Measurements from ENCODE around the gene PIK3R1. TPM values are rescaled to one million over a fixed set of nuclear protein-coding genes. Genes with fewer than 3 reads are reported as not detected.

The PIK3R1 gene
- total and polyA plus RNA-seq, 3 donors from 2014 or later: 16.9 to 63.7 (median 48.1) TPM

DNA sequence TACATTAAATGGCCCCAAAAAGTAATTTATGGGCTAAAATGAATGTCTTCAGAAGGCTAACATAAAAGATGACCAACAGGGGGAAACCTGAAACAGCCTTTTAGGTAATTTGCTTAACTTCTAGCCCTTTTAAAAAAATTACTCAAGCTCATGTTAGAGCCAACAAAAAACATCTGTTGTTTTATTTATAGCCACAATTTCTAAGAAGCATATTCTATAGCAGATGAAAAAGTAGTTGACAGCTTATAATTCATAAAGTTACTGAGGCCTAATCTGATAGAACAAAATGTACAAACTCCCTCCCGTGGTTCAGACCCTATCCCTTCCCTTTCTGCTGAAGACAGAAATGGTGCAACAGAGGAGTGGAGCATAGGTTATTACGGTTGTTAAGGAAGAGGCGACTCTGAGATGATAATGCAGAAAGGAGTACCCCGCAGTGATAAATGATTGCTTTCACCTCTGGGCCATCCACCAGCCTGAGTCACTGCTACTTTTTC lies 46.1 kb downstream of the PIK3R1 start:
- Histone ChIP-seq H3K36me3 (ENCODE audit: low read depth, missing control alignments) (no peaks in the 10 kb centered on the region), H3K4me3 (no peak overlapping the region), H3K27ac (peak overlapping the region in 1 of 2 donors; percentile 36), H3K27me3 (no peaks in the 10 kb centered on the region), H3K9me3 (no peaks in the 10 kb centered on the region), H3K4me1 (peaks cover 42% of the 10 kb centered on the region)
- 32 to 40% methylated on average over 4 of the region's 4 CpGs for WGBS, 2 donors
- intact Hi-C loops (cut with DNase I; ENCODE audit: low total_unique reads): no loop called here
- TF ChIP-seq POLR2A (IDR thresholded peaks at IDR 0.05): no peak
- TF ChIP-seq, protein P1, sequence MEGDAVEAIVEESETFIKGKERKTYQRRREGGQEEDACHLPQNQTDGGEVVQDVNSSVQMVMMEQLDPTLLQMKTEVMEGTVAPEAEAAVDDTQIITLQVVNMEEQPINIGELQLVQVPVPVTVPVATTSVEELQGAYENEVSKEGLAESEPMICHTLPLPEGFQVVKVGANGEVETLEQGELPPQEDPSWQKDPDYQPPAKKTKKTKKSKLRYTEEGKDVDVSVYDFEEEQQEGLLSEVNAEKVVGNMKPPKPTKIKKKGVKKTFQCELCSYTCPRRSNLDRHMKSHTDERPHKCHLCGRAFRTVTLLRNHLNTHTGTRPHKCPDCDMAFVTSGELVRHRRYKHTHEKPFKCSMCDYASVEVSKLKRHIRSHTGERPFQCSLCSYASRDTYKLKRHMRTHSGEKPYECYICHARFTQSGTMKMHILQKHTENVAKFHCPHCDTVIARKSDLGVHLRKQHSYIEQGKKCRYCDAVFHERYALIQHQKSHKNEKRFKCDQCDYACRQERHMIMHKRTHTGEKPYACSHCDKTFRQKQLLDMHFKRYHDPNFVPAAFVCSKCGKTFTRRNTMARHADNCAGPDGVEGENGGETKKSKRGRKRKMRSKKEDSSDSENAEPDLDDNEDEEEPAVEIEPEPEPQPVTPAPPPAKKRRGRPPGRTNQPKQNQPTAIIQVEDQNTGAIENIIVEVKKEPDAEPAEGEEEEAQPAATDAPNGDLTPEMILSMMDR (IDR thresholded peaks at IDR 0.05): no peak
- DNase-seq: no peak

DNA sequence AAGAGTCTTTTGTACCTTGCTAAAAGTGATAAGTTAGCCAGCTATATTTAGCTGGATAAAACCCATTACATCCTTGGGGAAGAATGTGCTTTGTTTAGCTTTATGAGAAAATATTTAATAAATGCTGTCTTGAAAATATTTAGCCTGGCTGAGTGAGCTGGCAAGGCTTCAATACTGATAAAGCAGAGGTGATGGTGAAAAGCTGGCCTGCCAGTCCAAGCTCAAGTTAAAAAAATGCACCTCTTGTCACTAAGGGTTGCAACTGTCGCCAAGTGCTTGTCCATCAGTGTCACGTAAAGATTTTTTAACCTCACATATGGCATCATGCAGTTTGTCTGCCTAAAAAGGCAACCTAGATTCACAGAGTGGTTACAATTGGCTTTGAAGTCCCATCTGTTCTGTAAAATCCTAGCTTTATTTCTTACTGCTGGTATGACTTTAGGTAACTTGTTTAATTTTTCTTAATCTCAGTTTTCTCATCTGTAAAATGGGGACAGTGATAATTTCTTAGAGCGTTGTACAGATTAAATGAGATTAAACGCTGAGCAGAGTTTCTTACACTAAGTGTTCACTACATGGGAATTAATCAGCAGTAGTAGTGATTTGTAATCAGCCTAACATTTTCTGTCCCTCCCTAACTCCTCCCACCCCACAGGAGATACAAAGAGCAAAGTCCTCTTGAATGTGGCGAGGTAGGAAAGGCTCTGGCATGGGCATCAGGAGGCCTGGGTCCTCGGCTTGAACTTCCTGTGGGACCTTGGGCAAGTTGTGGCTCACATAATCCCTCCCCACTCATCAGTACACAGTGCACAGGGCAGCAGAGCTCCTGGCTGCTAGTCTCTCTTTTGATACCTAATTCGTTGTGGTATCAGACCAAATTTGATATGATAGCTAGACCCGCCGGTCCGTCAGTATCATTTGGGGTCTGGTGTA lies 48.7 kb downstream of the PIK3R1 start:
- no peak overlapping the region for H3K4me3 ChIP-seq
- H3K4me1 ChIP-seq: peaks cover 37% of the 10 kb centered on the region
- H3K27me3 ChIP-seq: no peaks in the 10 kb centered on the region
- WGBS, 2 donors: 59 to 67% methylated on average over 10 of the region's 10 CpGs
- no peaks in the 10 kb centered on the region for H3K9me3 ChIP-seq
- DNase-seq: no peak
- intact Hi-C loops (cut with DNase I; ENCODE audit: low total_unique reads): no loop called here
- no peaks in the 10 kb centered on the region for H3K36me3 ChIP-seq (ENCODE audit: low read depth, missing control alignments)
- TF ChIP-seq, protein P1 (IDR thresholded peaks at IDR 0.05): no peak
- no peak for TF ChIP-seq POLR2A (IDR thresholded peaks at IDR 0.05)
- peak overlapping the region; percentile 39 to 83 for H3K27ac ChIP-seq

DNA sequence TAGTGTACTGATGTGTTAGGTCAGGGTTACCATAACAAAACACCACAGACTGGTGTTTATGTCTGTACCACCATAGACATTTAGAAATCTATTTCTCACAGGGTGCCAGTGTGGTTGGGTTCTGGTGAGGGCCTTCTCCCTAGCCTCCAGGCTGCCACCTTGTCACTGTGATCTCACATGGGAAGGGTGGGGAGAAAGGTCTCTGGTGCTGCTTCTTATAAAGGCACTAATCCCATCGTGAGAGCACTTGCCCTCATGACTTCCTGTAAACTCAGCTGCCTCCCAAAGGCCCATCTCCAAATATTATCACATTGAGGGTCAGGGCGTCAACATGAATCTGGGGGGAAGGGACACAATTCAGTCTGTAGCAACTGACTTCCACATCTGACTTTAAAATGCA lies 49.8 kb downstream of the PIK3R1 start:
- no peak for DNase-seq
- 43 to 52% methylated on average over 2 of the region's 2 CpGs for WGBS, 2 donors
- Histone ChIP-seq H3K4me3 (no peak overlapping the region), H3K27me3 (no peaks in the 10 kb centered on the region), H3K27ac (peak overlapping the region; percentile 39 to 83), H3K36me3 (ENCODE audit: low read depth, missing control alignments) (no peaks in the 10 kb centered on the region), H3K4me1 (peaks cover 31% of the 10 kb centered on the region), H3K9me3 (no peaks in the 10 kb centered on the region)
- TF ChIP-seq, protein P1 (IDR thresholded peaks at IDR 0.05): no peak
- TF ChIP-seq POLR2A (IDR thresholded peaks at IDR 0.05): no peak
- intact Hi-C loops (cut with DNase I; ENCODE audit: low total_unique reads): no loop called here

DNA sequence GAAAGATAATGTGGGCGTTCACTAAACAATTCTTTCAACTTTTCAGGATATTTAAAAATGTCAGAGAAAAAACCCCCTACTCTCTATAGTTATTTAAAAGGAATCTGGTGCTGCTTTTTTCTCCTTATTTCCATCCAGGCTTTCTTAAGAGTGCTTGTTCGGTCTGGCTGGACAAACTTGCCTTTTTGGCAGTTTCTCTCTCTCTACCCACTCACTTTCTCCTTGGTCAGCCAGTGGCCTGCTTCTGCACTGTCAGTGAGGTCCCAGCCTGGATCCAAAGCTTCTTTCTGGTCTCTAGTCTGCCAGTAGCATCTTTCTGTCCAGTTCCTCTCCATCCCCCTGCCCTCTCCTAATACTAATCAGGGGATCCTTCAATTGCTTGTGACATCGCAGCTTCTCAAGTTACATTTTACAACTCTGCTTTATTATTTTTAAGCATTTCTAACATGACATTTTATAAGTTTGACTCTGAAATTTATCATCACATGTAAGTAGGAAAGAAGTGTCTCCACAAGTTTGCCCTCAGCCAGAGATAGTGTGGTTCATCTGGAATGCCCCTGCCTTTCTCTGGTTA lies 50.4 kb downstream of the PIK3R1 start:
- peak; percentile 39 for DNase-seq
- 55 to 63% methylated on average over 3 of the region's 3 CpGs for WGBS, 2 donors
- intact Hi-C loops (cut with DNase I; ENCODE audit: low total_unique reads): no loop called here
- H3K36me3 ChIP-seq (ENCODE audit: low read depth, missing control alignments): no peaks in the 10 kb centered on the region
- H3K9me3 ChIP-seq: no peaks in the 10 kb centered on the region
- TF ChIP-seq POLR2A (IDR thresholded peaks at IDR 0.05): no peak
- TF ChIP-seq, protein P1 (IDR thresholded peaks at IDR 0.05): no peak
- peak overlapping the region; percentile 39 to 83 for H3K27ac ChIP-seq
- no peaks in the 10 kb centered on the region for H3K27me3 ChIP-seq
- H3K4me3 ChIP-seq: no peak overlapping the region
- peaks cover 31% of the 10 kb centered on the region for H3K4me1 ChIP-seq
